ENCODE data around the gene VAMP3.

- TF ChIP-seq CTCF (IDR thresholded peaks at IDR 0.05) (no peak), POLR2A (IDR thresholded peaks at IDR 0.05) (no peak)
These were observed 10.0 kb upstream of the VAMP3 start for GRCh38 chr1:7761103-7761502.

All from ovary (tissue), 3 donors.